Fibroblast of villous mesenchyme (primary cell): ENCODE measurements around the gene TMEM242. TPM values are rescaled to one million over a fixed set of nuclear protein-coding genes. Genes with fewer than 3 reads are reported as not detected.
A peak's percentile ranks its signal among the peaks of the same experiment; 100 is the strongest.

ENCODE experiments used
- DNase-seq: peaks from one replicate; pipeline ENCODE4 v3.0.0-alpha.2; 2010; ENCODE audit warnings: low read depth
- H3K4me3 ChIP-seq: 2 replicates; pipeline ENCODE4 v1.5.1; 2011; ENCODE audit warnings: low read depth, mild to moderate bottlenecking, low read length
- total RNA-seq: library from RNA; depleted of rRNA; stranded (reverse); fragments of >200 nt; gene quantifications from 2 replicates; pipeline ENCODE4 v1.2.3, GENCODE V29; 2012
- TF ChIP-seq, protein P1 (sequence below): IDR thresholded peaks from 2 replicates; pipeline ENCODE4 v1.5.1; 2012; ENCODE audit warnings: low read depth, mild to moderate bottlenecking, low read length; ENCODE audit not compliant: insufficient read depth

Gene TMEM242
- total RNA-seq, 1 donor = 4.3 TPM

DNA sequence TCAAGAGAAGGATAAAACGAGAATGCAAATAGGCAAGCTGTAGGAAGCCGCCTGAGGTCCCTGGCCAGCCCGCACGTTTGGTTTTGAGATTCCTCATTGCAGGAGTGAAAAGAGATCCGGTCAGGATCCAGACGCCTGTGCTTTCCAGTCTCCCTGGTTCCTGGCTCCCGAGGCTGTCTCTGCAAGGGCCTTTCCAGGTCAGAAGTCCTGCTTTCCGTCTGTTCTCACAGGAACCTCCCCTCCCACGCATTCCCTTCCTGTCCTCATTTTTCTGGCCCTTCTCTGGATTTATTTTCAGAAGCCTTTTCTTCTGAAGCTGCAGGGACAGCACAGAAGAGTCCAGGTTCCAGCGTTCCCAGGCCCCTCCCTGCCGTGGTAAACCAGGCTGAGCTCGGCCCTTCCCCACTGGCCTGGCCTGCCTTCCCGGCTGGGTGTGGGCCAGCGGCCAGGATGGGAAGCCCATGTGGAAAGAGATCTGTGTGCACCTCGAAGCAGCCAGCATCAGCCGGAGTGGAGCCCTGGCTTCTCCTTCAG, 54.0 kb downstream of the TMEM242 start:
- no peak overlapping the region for H3K4me3 ChIP-seq
- peak; percentile 88 for DNase-seq
- TF ChIP-seq, protein P1, sequence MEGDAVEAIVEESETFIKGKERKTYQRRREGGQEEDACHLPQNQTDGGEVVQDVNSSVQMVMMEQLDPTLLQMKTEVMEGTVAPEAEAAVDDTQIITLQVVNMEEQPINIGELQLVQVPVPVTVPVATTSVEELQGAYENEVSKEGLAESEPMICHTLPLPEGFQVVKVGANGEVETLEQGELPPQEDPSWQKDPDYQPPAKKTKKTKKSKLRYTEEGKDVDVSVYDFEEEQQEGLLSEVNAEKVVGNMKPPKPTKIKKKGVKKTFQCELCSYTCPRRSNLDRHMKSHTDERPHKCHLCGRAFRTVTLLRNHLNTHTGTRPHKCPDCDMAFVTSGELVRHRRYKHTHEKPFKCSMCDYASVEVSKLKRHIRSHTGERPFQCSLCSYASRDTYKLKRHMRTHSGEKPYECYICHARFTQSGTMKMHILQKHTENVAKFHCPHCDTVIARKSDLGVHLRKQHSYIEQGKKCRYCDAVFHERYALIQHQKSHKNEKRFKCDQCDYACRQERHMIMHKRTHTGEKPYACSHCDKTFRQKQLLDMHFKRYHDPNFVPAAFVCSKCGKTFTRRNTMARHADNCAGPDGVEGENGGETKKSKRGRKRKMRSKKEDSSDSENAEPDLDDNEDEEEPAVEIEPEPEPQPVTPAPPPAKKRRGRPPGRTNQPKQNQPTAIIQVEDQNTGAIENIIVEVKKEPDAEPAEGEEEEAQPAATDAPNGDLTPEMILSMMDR = no peak

DNA sequence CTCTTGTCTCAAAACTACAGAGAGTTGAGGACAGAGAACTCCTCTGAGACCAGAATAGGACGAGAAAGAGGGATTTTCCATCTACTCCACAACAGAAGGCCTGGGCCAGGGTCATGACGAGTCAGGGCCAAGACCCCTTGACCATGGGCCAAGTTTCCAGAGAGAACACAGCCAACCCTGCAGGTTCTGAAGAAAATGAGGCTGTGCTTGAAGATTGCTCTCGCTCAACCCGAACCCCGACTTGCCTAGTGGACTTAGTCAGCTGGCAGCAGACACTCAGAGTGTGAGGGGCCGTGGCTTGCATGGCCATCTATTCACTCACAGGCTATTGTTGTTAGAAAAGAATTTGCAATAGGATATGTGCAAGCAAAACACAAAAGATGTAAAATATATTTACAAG, 54.5 kb downstream of the TMEM242 start:
- no peak for DNase-seq
- TF ChIP-seq, protein P1 = no peak
- H3K4me3 ChIP-seq = no peak overlapping the region

DNA sequence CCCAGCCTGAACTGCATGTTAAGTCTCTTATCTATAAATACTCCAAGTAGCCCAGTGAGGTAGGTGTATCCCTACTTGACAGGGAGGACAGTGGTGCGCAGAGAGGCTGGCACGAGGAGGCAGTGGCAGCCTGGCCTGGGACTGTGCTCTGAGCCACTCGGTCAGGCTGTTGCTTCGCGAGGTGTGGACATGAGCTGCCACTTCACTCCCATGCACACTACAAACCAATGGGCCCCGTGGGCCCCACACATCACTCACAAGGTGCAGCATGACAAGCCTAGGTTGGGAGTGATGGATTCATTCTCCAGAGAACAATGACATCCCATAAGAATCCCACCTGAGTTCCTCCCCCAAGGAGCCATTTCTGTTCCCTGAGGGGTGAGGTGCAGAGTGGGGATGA, 54.9 kb downstream of the TMEM242 start:
- H3K4me3 ChIP-seq = no peak overlapping the region
- TF ChIP-seq, protein P1 = no peak
- no peak for DNase-seq

GRCh38 chr6:157267654-157268053, 55.7 kb downstream of the TMEM242 start:
- no peak for DNase-seq
- TF ChIP-seq, protein P1 = no peak
- no peak overlapping the region for H3K4me3 ChIP-seq

GRCh38 chr6:157267109-157267611, 56.2 kb downstream of the TMEM242 start:
- no peak for DNase-seq

DNA sequence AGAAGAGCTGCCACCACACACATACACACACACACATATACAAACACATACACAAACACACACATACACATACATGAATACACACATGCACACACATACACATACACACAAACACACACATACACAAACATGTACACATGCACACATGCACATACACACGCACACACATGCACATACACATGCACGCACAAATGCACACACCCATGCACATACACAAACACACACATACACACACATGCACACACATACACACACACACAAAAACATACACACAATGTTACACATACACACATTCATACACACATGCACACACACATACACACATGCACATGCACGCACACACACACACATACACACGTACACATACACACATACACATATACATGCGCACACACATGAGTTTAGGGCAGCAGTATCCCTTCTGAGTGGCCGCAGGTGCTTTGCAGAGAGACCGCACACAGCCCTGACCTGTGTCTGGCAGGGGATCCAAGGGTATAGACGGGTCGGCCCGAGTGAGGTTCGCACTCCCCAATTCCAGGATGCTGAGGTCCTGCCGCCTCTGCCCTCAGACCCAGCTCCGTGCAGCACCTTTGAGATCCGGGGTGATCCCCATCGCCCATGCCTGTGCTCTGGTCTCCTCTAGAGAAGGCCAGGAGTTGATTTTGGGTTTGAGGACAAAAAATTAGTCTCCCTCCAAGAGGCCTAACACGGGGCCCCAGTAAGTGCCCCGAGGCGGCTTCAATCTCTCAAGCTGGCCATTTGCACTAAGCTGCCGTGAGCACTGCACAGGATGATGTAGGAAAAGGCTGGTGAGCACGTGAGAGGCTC, 56.8 kb downstream of the TMEM242 start:
- DNase-seq = no peak
- TF ChIP-seq, protein P1 = no peak
- H3K4me3 ChIP-seq = no peak overlapping the region

More at GRCh38 chr6:157267109-157267611, 56.2 kb downstream of the TMEM242 start:
- TF ChIP-seq, protein P1 = no peak
- H3K4me3 ChIP-seq = no peak overlapping the region
